HepG2 (cell line): Measurements from ENCODE around the gene ETFA. TPM values are rescaled to one million over a fixed set of nuclear protein-coding genes. Genes with fewer than 3 reads are reported as not detected.

Experiments used
- AHR ChIP-seq: IDR thresholded peaks from 2 replicates; pipeline ENCODE4 v1.6.1; 2018; ENCODE audit warnings: missing genetic modification reagents, missing compliant biosample characterization
- ATF4 ChIP-seq, 2 experiments: fragments of 450-650 bp in 1 of 2; sonication (generic) in 1 of 2; formaldehyde crosslinking; IDR thresholded peaks; 2 replicates each; pipeline versions ENCODE4 v1.5.0 to v1.8.0; 2020 to 2022; ENCODE audit warnings: mild to moderate bottlenecking in 1 of 2, missing genetic modification reagents in 1 of 2
- CBX2 ChIP-seq, 2 experiments: fragments of 200-600 bp in 1 of 2; sonication (generic); formaldehyde crosslinking in 1 of 2; IDR thresholded peaks; 2 replicates each; pipeline versions ENCODE4 v1.7.0 to v1.8.1; 2018 to 2022; ENCODE audit warnings: low read depth in 2 of 2, low read length in 1 of 2, mild to moderate bottlenecking in 1 of 2, missing genetic modification reagents in 1 of 2
- CREB3 ChIP-seq: sonication (generic); formaldehyde crosslinking; IDR thresholded peaks from 2 replicates; pipeline ENCODE4 v1.5.0; 2020; ENCODE audit warnings: missing genetic modification reagents
- ETV6 ChIP-seq: sonication (generic); formaldehyde crosslinking; conservative IDR thresholded peaks from 2 replicates; pipeline ENCODE4 v1.4.0; 2020; ENCODE audit warnings: missing genetic modification reagents
- HDAC2 ChIP-seq: sonication (generic); formaldehyde crosslinking; IDR thresholded peaks from 2 replicates; pipeline ENCODE4 v1.4.0; 2020; ENCODE audit warnings: missing genetic modification reagents
- HINFP ChIP-seq: sonication (generic); formaldehyde crosslinking; IDR thresholded peaks from 2 replicates; pipeline ENCODE4 v1.4.0; 2020; ENCODE audit warnings: low read depth, mild to moderate bottlenecking, missing genetic modification reagents
- KLF11 ChIP-seq: IDR thresholded peaks from 2 replicates; pipeline ENCODE4 v1.6.1; 2016; ENCODE audit warnings: missing compliant biosample characterization
- MYC ChIP-seq: sonication (generic); formaldehyde crosslinking; IDR thresholded peaks from 2 replicates; pipeline ENCODE4 v1.9.0; 2021; ENCODE audit warnings: missing genetic modification reagents, borderline replicate concordance
- PRPF4 ChIP-seq: fragments of 200-400 bp; formaldehyde crosslinking; IDR thresholded peaks from 2 replicates; pipeline ENCODE4 v1.6.1; 2016; ENCODE audit warnings: low read length, low read depth; ENCODE audit not compliant: poor library complexity, severe bottlenecking
- REPIN1 ChIP-seq: sonication (generic); formaldehyde crosslinking; IDR thresholded peaks from 2 replicates; pipeline ENCODE4 v1.8.0; 2022; ENCODE audit warnings: missing genetic modification reagents, low read depth, mild to moderate bottlenecking, borderline replicate concordance
- SNRNP70 ChIP-seq: fragments of 200-400 bp; formaldehyde crosslinking; IDR thresholded peaks from 2 replicates; pipeline ENCODE4 v1.6.1; 2017; ENCODE audit warnings: mild to moderate bottlenecking, low read depth, low read length, moderate library complexity
- SOX13 ChIP-seq, 3 experiments: fragments of 450-650 bp in 1 of 3; sonication (generic) in 1 of 3; formaldehyde crosslinking in 1 of 3; IDR thresholded peaks in 2 of 3; conservative IDR thresholded peaks in 1 of 3; 2 replicates each; pipeline versions ENCODE4 v1.5.0 to v1.6.1; 2016 to 2020; ENCODE audit warnings: antibody characterized with exemption in 1 of 3, mild to moderate bottlenecking in 1 of 3, missing compliant biosample characterization in 1 of 3, missing genetic modification reagents in 1 of 3, moderate library complexity in 1 of 3
- SRSF1 ChIP-seq: fragments of 200-400 bp; formaldehyde crosslinking; optimal IDR thresholded peaks from 2 replicates; pipeline ENCODE3; 2017; ENCODE audit warnings: mild to moderate bottlenecking, low read depth, low read length, moderate library complexity
- SUZ12 ChIP-seq: fragments of 150-350 bp; IDR thresholded peaks from 2 replicates; pipeline ENCODE4 v1.6.1; 2014; ENCODE audit warnings: low read depth, low read length
- ZEB1 ChIP-seq: IDR thresholded peaks from 2 replicates; pipeline ENCODE4 v1.6.1; 2012; ENCODE audit warnings: mild to moderate bottlenecking, low read depth, inconsistent platforms; ENCODE audit not compliant: insufficient replicate concordance
- ZFP36L2 ChIP-seq: sonication (generic); formaldehyde crosslinking; IDR thresholded peaks from 2 replicates; pipeline ENCODE4 v1.4.0; 2020; ENCODE audit warnings: missing genetic modification reagents
- ZFP37 ChIP-seq: sonication (generic); formaldehyde crosslinking; IDR thresholded peaks from 2 replicates; pipeline ENCODE4 v1.4.0; 2020; ENCODE audit warnings: missing genetic modification reagents, borderline replicate concordance
- ZFP90 ChIP-seq: sonication (generic); formaldehyde crosslinking; IDR thresholded peaks from 2 replicates; pipeline ENCODE4 v1.8.0; 2022; ENCODE audit warnings: missing genetic modification reagents, mild to moderate bottlenecking, inconsistent platforms, borderline replicate concordance
- ZNF260 ChIP-seq: sonication (generic); formaldehyde crosslinking; IDR thresholded peaks from 2 replicates; pipeline ENCODE4 v1.4.0; 2020; ENCODE audit warnings: missing genetic modification reagents, low read depth, mild to moderate bottlenecking, borderline replicate concordance
- ZNF30 ChIP-seq: sonication (generic); formaldehyde crosslinking; IDR thresholded peaks from 2 replicates; pipeline ENCODE4 v1.5.0; 2020; ENCODE audit warnings: mild to moderate bottlenecking, missing genetic modification reagents
- ZNF460 ChIP-seq: sonication (generic); formaldehyde crosslinking; IDR thresholded peaks from 2 replicates; pipeline ENCODE4 v1.5.1; 2020; ENCODE audit warnings: missing genetic modification reagents, mild to moderate bottlenecking, borderline replicate concordance
- ZNF557 ChIP-seq: sonication (generic); formaldehyde crosslinking; IDR thresholded peaks from 2 replicates; pipeline ENCODE4 v1.4.0; 2020; ENCODE audit warnings: missing genetic modification reagents
- ZNF644 ChIP-seq: IDR thresholded peaks from 2 replicates; pipeline ENCODE4 v1.6.1; 2016; ENCODE audit warnings: low read depth
- ZNF709 ChIP-seq: sonication (generic); formaldehyde crosslinking; IDR thresholded peaks from 2 replicates; pipeline ENCODE4 v1.5.0; 2020; ENCODE audit warnings: mild to moderate bottlenecking, missing genetic modification reagents
- ZNF780A ChIP-seq: sonication (generic); formaldehyde crosslinking; IDR thresholded peaks from 2 replicates; pipeline ENCODE4 v1.8.0; 2022; ENCODE audit warnings: mild to moderate bottlenecking, missing genetic modification reagents, moderate library complexity
- polyA plus RNA-seq, 8 experiments: library from polyadenylated mRNA; depleted of rRNA in 3 of 8; stranded (reverse) in 7 of 8; unstranded in 1 of 8; fragments of >200 nt; fragmentation: Illumina TruSeq in 4 of 8; extraction: Trizol in 4 of 8; gene quantifications; 2 replicates each; pipeline versions ENCODE4 v1.2.1 to v1.2.3, GENCODE V29; 2011 to 2016; ENCODE audit warnings: low read depth in 4 of 8, missing spikeins in 1 of 8, mixed read lengths in 1 of 8; ENCODE audit not compliant: insufficient read depth in 1 of 8
- total RNA-seq, 5 experiments: library from RNA; depleted of rRNA; stranded (reverse); fragments of >200 nt; fragmentation: Illumina TruSeq; extraction: Trizol; gene quantifications; 2 replicates each; pipeline ENCODE4 v1.2.3, GENCODE V29; 2016; ENCODE audit warnings: low read depth in 1 of 5

Gene ETFA
- total and polyA plus RNA-seq, 2 of the 13 experiments (the other 11 are each of a cell fraction or from before 2014, with no cell fraction given), result 291 to 396 TPM

- TF ChIP-seq ATF4 (CRISPR knock-in tag; IDR thresholded peaks at IDR 0.05) (peak in 1 of 2 experiments; percentile 60; a peak in 2 of 4 replicates), ZNF780A (CRISPR knock-in tag) (no peak), ZEB1 (no peak), PRPF4 (no peak), SNRNP70 (no peak), REPIN1 (peak; percentile 79; the same call in 1 of the 2 replicates), ETV6 (CRISPR knock-in tag) (no peak; the same call in 1 of the 2 replicates), ZNF709 (CRISPR knock-in tag) (peak; percentile 95), CREB3 (CRISPR knock-in tag) (0 out of 2 replicates have a peak, but pooled peaks have one; percentile 11), ZNF30 (CRISPR knock-in tag) (no peak), ZFP37 (no peak), SUZ12 (no peak), KLF11 (CRISPR knock-in tag) (peak; percentile 53; the same call in 1 of the 2 replicates), HDAC2 (peak; percentile 73), AHR (peak; percentile 91; the same call in 1 of the 2 replicates), MYC (peak; percentile 92), ZNF557 (no peak), SOX13 (IDR thresholded peaks at IDR 0.05) (no peak), SOX13 (CRISPR knock-in tag; conservative IDR thresholded peaks at IDR 0.05 in 1 of 2, IDR thresholded peaks at IDR 0.05 in 1 of 2) (no peak), ZNF644 (CRISPR knock-in tag) (peak; percentile 77), ZFP90 (CRISPR knock-in tag) (no peak; the same call in 1 of the 2 replicates), CBX2 (IDR thresholded peaks at IDR 0.05; ENCODE audit: low read depth, low read length) (no peak), CBX2 (CRISPR knock-in tag; IDR thresholded peaks at IDR 0.05; ENCODE audit: low read depth) (no peak), ZNF260 (CRISPR knock-in tag) (0 out of 2 replicates have a peak, but pooled peaks have one; percentile 50), ZFP36L2 (no peak), ZNF460 (CRISPR knock-in tag) (no peak), SRSF1 (peak; percentile 91), HINFP (CRISPR knock-in tag) (peak; percentile 82; the same call in 1 of the 2 replicates)
Measured at GRCh38 chr15:76311100-76311953, at the start of gene ETFA (continued).
